Duodenal mucosa (tissue), 2 donors: Measurements from ENCODE around the gene PXMP2.

Experiments used
- H3K27ac ChIP-seq: one replicate; pipeline ENCODE4 v1.7.0; 2013; ENCODE audit warnings: low read depth, low read length
- H3K27me3 ChIP-seq, 2 donors: one replicate each; pipeline ENCODE4 v1.7.0; 2013; ENCODE audit warnings: low read length in 2 of 2, control low read depth in 1 of 2; ENCODE audit not compliant: insufficient read depth in 2 of 2, control insufficient read depth in 1 of 2
- H3K36me3 ChIP-seq, 2 donors: one replicate each; pipeline ENCODE4 v1.7.0; 2013; ENCODE audit warnings: low read length in 2 of 2, control low read depth in 1 of 2; ENCODE audit not compliant: insufficient read depth in 2 of 2, control insufficient read depth in 1 of 2
- H3K4me1 ChIP-seq, 2 donors: one replicate each; pipeline ENCODE4 v1.7.0; 2013; ENCODE audit warnings: low read length in 2 of 2, control low read depth in 1 of 2; ENCODE audit not compliant: insufficient read depth in 2 of 2, control insufficient read depth in 1 of 2
- H3K4me3 ChIP-seq, 2 donors: one replicate each; pipeline ENCODE4 v1.7.0; 2013; ENCODE audit warnings: low read length in 2 of 2, low read depth in 1 of 2
- H3K9ac ChIP-seq, 2 donors: one replicate each; pipeline ENCODE4 v1.7.0; 2013; ENCODE audit warnings: low read length in 2 of 2, low read depth in 1 of 2
- H3K9me3 ChIP-seq, 2 donors: one replicate each; pipeline ENCODE4 v1.7.0; 2013; ENCODE audit warnings: low read length in 2 of 2, control low read depth in 1 of 2; ENCODE audit not compliant: control insufficient read depth in 1 of 2

PXMP2 gene

GRCh38 chr12:132647858-132648257 lies 39.5 kb upstream of the PXMP2 start:
- no peaks in the 10 kb centered on the region for H3K27me3 ChIP-seq
- H3K9ac ChIP-seq: no peak overlapping the region
- H3K4me3 ChIP-seq: no peak overlapping the region
- no peaks in the 10 kb centered on the region for H3K9me3 ChIP-seq
- no peak overlapping the region for H3K27ac ChIP-seq
- H3K36me3 ChIP-seq: peaks cover 6 to 54% of the 10 kb centered on the region in 2 donors
- H3K4me1 ChIP-seq: no peaks in the 10 kb centered on the region

DNA sequence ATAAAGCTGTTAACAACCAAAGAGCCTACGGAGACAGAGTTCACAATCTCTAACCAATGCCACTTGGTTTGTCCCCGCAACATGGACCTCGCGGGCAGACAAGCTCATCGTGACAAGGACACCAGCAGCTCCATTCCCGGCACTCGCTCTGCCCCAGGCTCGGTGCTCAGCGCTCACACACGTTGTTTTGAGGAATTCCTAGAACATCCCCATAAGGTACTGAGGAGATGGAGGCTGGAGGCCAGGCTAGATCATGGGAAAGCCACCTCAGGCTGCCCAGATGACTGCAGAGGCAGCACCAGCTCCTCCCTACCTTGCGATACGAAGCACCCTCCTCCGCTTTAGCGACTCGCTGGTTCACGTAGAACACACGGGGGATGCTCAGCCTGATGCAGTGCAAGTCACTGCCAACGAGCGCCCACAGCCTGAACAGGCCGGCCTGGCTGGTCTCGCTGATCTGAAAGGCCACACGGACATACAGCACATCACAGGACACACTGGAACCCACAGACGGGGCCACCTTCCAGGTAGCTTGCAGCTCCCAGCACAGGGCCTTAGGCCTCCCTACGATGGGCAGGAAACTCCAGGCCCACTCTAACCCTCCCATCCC lies 38.7 kb upstream of the PXMP2 start:
- H3K4me1 ChIP-seq: no peaks in the 10 kb centered on the region
- peaks cover 6 to 49% of the 10 kb centered on the region in 2 donors for H3K36me3 ChIP-seq
- no peak overlapping the region for H3K4me3 ChIP-seq
- H3K9ac ChIP-seq: no peak overlapping the region
- no peaks in the 10 kb centered on the region for H3K9me3 ChIP-seq
- H3K27ac ChIP-seq: no peak overlapping the region
- no peaks in the 10 kb centered on the region for H3K27me3 ChIP-seq

DNA sequence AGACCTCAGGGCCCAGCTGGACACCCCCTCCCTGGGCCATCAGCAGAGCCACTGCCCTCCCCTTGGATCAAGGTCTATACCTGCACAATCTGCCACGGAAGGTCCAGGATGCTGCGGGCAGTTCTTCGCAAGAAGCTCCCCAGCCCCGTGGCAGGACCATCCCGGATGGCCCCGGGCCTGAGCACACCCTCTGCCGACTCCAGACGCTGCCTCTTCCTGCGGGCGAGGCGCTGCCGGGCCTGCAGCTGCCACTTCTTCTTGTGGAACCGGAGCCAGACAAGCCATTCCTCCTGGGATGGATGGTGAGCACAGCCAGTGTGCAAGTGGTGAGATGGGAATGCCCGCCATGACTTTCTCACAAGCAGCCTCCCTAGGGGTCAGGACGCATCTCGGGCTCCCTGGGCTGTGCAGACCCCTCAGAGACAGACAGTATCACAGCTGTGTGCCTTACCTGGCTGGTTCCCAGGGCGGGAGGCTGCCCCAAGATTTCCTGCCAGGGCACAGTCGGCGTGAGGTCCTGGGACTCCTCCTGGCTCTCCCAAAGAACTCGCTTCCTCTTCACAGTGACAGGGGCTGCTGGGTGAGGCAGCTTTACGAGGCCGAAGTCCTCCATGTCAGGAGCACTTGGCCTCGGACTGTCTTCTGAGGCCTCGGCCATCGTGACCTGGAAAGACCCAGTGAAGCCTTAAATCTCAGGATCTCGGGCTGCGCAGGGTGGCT lies 38.0 kb upstream of the PXMP2 start:
- H3K9me3 ChIP-seq: no peaks in the 10 kb centered on the region
- H3K27me3 ChIP-seq: no peaks in the 10 kb centered on the region
- H3K4me1 ChIP-seq: no peaks in the 10 kb centered on the region
- H3K27ac ChIP-seq: no peak overlapping the region
- peaks cover 6 to 49% of the 10 kb centered on the region in 2 donors for H3K36me3 ChIP-seq
- no peak overlapping the region for H3K9ac ChIP-seq
- H3K4me3 ChIP-seq: no peak overlapping the region

- H3K9me3 ChIP-seq: no peaks in the 10 kb centered on the region
- H3K4me1 ChIP-seq: no peaks in the 10 kb centered on the region
- no peak overlapping the region for H3K4me3 ChIP-seq
- no peaks in the 10 kb centered on the region for H3K27me3 ChIP-seq
- no peak overlapping the region for H3K9ac ChIP-seq
- H3K27ac ChIP-seq: no peak overlapping the region
- peaks cover 3 to 58% of the 10 kb centered on the region in 2 donors for H3K36me3 ChIP-seq
These were observed 35.8 kb upstream of the PXMP2 start for GRCh38 chr12:132651444-132652100.

DNA sequence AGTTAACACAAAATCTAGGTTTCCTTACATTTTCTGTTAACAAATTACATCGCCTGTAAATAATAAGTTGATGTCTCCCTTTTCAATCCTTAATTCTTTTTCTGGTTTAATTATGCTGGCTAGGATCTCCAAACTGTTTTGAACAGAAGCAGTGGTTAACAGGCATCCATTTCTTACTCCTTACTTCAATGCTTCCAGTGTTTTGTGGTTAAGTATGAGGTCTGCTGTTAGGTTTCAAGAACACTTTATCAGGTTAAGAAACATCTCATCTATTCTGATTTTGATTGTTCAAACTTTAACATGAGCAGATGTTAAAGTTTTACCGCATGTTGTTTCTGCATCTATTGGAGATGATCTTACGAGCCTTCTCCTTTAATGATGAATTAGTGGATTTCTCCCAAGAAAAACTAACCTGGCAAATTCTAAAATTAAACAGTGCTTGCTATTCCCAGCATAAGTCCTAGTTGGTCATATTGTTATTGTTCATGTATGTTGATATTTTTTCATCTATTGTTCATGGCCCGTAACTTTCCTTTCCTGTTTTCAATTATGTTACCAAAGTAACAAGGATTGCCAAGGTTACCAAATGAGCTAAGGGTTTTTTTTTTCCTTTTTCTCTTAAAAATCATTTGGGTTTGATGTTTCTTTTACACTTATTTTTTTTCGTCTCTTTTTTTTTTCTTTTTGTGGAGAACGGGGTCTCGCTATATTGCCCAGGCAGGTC lies 33.7 kb upstream of the PXMP2 start:
- Histone ChIP-seq H3K9ac (no peak overlapping the region), H3K27me3 (no peaks in the 10 kb centered on the region), H3K36me3 (peaks cover 23 to 65% of the 10 kb centered on the region in 2 donors), H3K4me3 (no peak overlapping the region), H3K27ac (no peak overlapping the region), H3K9me3 (no peaks in the 10 kb centered on the region), H3K4me1 (no peaks in the 10 kb centered on the region)

GRCh38 chr12:132657004-132657727 lies 30.2 kb upstream of the PXMP2 start:
- Histone ChIP-seq H3K27me3 (no peaks in the 10 kb centered on the region), H3K27ac (no peak overlapping the region), H3K36me3 (peaks cover 43 to 83% of the 10 kb centered on the region in 2 donors), H3K9ac (no peak overlapping the region), H3K9me3 (no peaks in the 10 kb centered on the region), H3K4me1 (no peaks in the 10 kb centered on the region), H3K4me3 (no peak overlapping the region)

- Histone ChIP-seq H3K4me1 (no peaks in the 10 kb centered on the region), H3K36me3 (peaks cover 50 to 86% of the 10 kb centered on the region in 2 donors), H3K27me3 (no peaks in the 10 kb centered on the region), H3K9ac (no peak overlapping the region), H3K27ac (no peak overlapping the region), H3K9me3 (no peaks in the 10 kb centered on the region), H3K4me3 (no peak overlapping the region)
These were observed 29.1 kb upstream of the PXMP2 start for GRCh38 chr12:132658149-132658894.

- no peaks in the 10 kb centered on the region for H3K27me3 ChIP-seq
- no peaks in the 10 kb centered on the region for H3K4me1 ChIP-seq
- H3K9me3 ChIP-seq: no peaks in the 10 kb centered on the region
- H3K4me3 ChIP-seq: no peak overlapping the region
- no peak overlapping the region for H3K27ac ChIP-seq
- peaks cover 52 to 93% of the 10 kb centered on the region in 2 donors for H3K36me3 ChIP-seq
- no peak overlapping the region for H3K9ac ChIP-seq
These were observed 28.2 kb upstream of the PXMP2 start for GRCh38 chr12:132659146-132659545.

GRCh38 chr12:132660052-132660451 lies 27.3 kb upstream of the PXMP2 start:
- no peaks in the 10 kb centered on the region for H3K4me1 ChIP-seq
- no peak overlapping the region for H3K27ac ChIP-seq
- H3K27me3 ChIP-seq: no peaks in the 10 kb centered on the region
- H3K4me3 ChIP-seq: no peak overlapping the region
- H3K9ac ChIP-seq: no peak overlapping the region
- H3K36me3 ChIP-seq: peaks cover 52 to 94% of the 10 kb centered on the region in 2 donors
- no peaks in the 10 kb centered on the region for H3K9me3 ChIP-seq
